NCI-H2081 treated with DMSO at 0.1 percent for 48 hours (cell line): ENCODE results near the gene FERMT3.
"Not testable (repeated sequence)": the region's sequence is repeated elsewhere in the genome, so short reads cannot be mapped to it uniquely, and the experiment has no call there.

Experiments used
- DNase-seq: peaks from one replicate; lab custom pipeline; 2025; lab: John Stamatoyannopoulos, UW

Gene FERMT3

GRCh38 chr11:64235437-64236161 is 29.1 kb downstream of the FERMT3 start:
- DNase-seq, result no peak

DNA sequence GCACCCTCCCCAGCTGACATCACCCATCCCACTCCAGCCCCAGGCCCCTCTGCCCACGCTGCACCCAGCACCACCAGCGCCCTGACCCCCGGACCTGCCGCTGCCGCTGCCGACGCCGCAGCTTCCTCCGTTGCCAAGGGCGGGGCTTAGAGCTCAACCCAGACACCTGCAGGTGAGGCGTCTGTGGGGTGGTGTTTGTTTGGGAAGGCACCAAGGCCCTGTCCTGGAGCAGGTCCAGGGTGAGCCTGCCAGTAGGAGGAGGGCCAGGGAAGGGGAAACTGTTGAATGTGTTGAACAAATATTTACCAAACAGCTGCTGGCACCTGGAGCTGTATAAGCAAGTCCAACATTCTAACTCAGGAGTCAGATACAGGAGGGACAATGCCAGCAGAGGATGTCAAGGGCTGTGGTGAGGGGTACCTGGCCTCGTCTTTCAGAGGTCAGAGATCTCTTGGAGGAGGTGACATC is 31.0 kb downstream of the FERMT3 start:
- DNase-seq, result peak; percentile 66

DNA sequence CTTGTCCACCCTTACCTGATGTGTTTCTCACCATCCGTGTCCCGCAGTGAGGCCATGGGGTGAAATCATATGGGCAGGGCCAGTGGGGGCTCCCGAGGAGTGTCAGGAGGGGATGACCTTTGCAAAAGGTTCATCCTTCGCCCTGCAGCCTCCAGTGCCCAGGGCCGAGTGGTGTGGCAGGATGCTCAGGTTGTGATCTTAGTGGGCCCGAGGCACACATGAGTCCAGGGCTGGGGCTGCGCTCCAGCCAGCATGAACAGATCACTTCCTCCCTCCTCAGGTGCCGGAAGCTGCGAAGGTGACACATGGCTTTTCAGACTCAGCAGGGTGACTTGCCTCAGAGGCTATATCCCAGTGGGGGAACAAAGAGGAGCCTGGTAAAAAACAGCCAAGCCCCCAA is 31.6 kb downstream of the FERMT3 start:
- DNase-seq, result no peak

- no peak for DNase-seq
Observed at GRCh38 chr11:64238999-64239398, 32.5 kb downstream of the FERMT3 start.

GRCh38 chr11:64239662-64240434 is 33.3 kb downstream of the FERMT3 start:
- DNase-seq, result no peak

GRCh38 chr11:64240435-64241240 is 34.1 kb downstream of the FERMT3 start, which contains the start of gene FKBP2:
Gene FKBP2, plus strand, starts transcription at chr11:64241095. Its CDS starts 1,293 bp downstream, at chr11:64242388.
- DNase-seq, result peak; percentile 57

GRCh38 chr11:64241241-64241490 is 34.6 kb downstream of the FERMT3 start:
- peak; percentile 77 for DNase-seq

GRCh38 chr11:64241491-64242374 is 35.2 kb downstream of the FERMT3 start:
- no peak for DNase-seq

- no peak for DNase-seq
Observed at GRCh38 chr11:64243236-64243854, 36.8 kb downstream of the FERMT3 start.

GRCh38 chr11:64244107-64244506 is 37.6 kb downstream of the FERMT3 start:
- DNase-seq, result no peak

DNA sequence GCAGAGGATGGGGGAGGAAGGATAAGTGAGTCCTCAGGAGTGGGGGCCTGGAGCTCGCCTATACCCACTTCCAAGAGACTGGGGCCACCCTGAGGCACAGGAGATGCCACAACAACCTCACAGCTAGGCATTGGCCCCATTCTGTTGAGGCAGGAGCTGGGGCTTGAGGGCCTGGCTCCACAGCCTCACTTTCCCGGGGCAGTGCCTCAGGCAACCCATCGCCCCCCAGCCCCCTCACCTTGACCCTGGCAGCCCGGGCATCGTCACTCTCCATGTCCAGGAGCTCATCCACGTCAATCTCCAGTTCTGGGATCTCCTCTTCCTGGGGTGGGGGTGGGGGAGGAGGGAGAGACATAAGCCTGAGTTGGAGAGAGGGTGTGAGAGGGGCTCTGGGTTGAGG is 38.4 kb downstream of the FERMT3 start:
- no peak for DNase-seq

GRCh38 chr11:64245401-64245796 is 38.9 kb downstream of the FERMT3 start:
- DNase-seq, result no peak

- DNase-seq, result no peak
Observed at GRCh38 chr11:64245797-64246620, 39.5 kb downstream of the FERMT3 start.

- not testable (repeated sequence) for DNase-seq
Observed at GRCh38 chr11:64246621-64246870, 40.0 kb downstream of the FERMT3 start.

DNA sequence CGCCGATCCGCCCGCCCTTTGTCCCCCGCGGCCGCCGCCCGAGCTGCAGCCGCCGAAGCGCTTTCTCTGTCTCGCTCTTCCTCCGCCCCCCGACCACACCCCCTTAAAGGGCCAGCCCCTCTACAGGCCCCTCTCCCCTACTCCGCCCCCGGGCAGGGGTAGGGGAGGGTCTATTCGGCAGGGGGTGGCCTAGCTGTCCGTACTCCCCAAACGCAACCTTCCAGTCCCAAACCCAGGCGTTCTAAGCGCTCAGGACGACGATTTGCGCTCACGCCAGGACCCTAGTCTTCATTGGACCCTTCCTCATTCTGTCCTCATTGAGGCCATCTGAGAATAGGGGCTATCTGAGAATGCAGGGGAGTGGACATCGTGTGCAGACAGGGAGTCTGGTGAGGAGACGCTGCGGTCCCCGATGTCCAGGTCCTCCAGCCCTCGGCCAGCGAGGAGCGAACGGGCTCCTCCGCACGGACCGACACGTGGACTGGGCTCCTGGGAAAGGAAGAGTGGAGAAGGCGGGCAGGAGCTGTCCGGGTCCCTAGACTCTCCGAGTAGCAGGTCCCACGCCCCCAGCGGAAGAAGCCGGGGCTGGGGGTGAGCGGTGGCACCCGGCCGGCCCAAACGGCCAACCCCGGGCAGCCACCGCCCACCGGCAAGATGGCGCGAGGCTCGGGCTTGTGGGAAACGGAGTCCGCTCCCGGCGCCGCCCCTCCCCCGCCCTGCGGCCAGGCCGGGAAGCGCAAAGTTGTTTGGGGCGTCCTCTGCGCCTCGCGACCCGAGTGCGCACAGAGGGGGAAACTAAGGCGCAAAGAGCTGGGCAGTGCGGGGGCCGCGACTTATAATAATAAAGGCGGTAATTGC is 40.6 kb downstream of the FERMT3 start, which contains the start of gene PPP1R14B:
Gene PPP1R14B, minus strand, starts transcription at position 73 of the 858 bp plus-strand sequence. CDS start 270 bp downstream, outside the sequence.
- no peak for DNase-seq

DNA sequence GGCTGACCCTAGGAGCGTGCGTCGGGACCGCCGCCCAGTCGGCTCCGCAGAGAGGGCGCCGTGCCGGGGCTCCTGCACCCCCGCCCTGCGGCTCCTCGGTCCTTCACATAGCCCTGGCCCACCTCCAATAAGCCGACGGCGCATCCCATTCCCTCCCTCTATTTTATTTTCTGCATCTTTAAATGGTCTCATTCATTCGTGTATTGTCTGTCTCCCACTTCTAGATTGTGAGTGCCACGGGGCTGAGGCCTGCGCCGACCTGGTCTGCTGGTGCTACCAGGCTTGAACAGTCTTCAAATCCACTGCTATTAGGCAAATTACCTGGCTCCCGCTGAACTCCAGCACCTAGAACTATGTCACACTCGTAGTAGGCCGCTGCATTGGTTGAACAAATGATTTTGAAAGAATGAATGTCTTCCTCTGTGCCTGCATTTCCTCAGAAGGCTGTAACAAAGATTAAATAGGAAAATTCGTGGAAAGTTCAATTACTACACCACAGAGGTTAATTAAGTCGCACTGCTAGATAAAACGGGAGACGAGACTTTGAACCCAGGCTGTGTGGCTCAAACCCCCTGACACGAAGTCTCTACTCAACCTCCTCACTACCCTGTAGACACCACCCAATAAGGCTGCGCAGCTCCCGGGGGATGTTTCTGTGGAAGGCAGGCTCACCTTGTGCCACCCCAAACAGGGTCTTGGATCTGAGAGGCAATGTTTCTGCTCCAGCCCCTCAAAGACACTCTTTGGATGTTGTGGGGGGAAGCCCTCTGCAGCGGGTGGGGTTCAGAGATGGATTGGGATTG is 41.4 kb downstream of the FERMT3 start:
- no peak for DNase-seq

DNA sequence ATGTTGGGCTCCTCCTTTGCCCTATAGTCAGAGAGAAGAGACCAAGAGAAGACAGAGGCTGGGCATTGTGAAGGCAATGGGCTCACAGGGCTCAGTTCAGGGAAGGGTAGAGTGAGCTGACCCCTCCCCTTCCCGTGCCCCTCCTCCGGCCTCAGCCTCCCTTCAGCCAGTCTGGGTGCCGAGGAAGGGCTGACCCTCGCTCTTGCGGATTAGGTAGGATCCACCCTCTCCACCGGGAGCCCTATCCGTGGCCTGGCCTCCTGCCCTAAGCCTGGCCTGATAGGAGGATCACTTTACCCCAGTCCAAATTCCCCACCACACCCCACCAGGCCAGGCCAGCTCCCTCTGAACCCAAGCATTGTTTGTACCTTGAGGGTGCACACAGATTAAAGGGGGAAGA is 42.1 kb downstream of the FERMT3 start:
- DNase-seq, result no peak

- no peak for DNase-seq
Observed at GRCh38 chr11:64249038-64249437, 42.5 kb downstream of the FERMT3 start.
